SK-N-SH (cell line): ENCODE measurements around the gene PRSS1. TPM values are rescaled to one million over a fixed set of nuclear protein-coding genes. Genes with fewer than 3 reads are reported as not detected.

Experiments
- CTCF ChIA-PET: fragments of 300-600, 350-600 bp; formaldehyde crosslinking; extraction: SDS; loops from one replicate; lab custom pipeline; 2021; lab: Yijun Ruan, JAX
- POLR2A ChIA-PET: fragments of 350-600 bp; sonication (Branson Sonifier 250); formaldehyde crosslinking; extraction: SDS; loops from one replicate; lab custom pipeline; 2020; ENCODE audit warnings: antibody characterized with exemption, inconsistent platforms; lab: Yijun Ruan, JAX
- DNase-seq: peaks from one replicate; pipeline ENCODE4 v3.0.0; 2012
- H2AFZ ChIP-seq: fragments of 200-600 bp; sonication (generic); 2 replicates; pipeline ENCODE4 v1.8.1; 2016; ENCODE audit warnings: antibody characterized with exemption, mild to moderate bottlenecking, low read depth
- H3F3A ChIP-seq: fragments of 200-600 bp; sonication (generic); replicated peaks from 2 replicates; pipeline ENCODE3; 2016; ENCODE audit warnings: antibody characterized with exemption, mild to moderate bottlenecking; ENCODE audit not compliant: insufficient read depth
- H3K27ac ChIP-seq, 2 experiments: fragments of 200-500 bp in 1 of 2; fragments of 200-600 bp in 1 of 2; sonication (Bioruptor generic) in 1 of 2; sonication (generic), shearing (Covaris generic) in 1 of 2; 2 replicates each; pipeline versions ENCODE4 v1.5.1 to v1.6.1; 2014 to 2016; ENCODE audit warnings: low read depth in 2 of 2, inconsistent platforms in 1 of 2, low read length in 1 of 2, mild to moderate bottlenecking in 1 of 2, mixed read lengths in 1 of 2
- H3K27me3 ChIP-seq: fragments of 200-600 bp; sonication (generic), shearing (Covaris generic); 2 replicates; pipeline ENCODE4 v1.6.1; 2016; ENCODE audit warnings: mixed run types; ENCODE audit not compliant: insufficient read depth
- H3K36me3 ChIP-seq, 2 experiments: fragments of 200-500 bp in 1 of 2; fragments of 200-600 bp in 1 of 2; sonication (Bioruptor generic) in 1 of 2; sonication (generic) in 1 of 2; replicated peaks in 1 of 2; 2 replicates each; pipeline versions ENCODE3 to v1.5.1; 2014 to 2016; ENCODE audit warnings: low read length in 1 of 2, mild to moderate bottlenecking in 1 of 2; ENCODE audit not compliant: insufficient read depth in 2 of 2, control insufficient read depth in 1 of 2
- H3K4me1 ChIP-seq, 2 experiments: fragments of 200-500 bp in 1 of 2; fragments of 200-600 bp in 1 of 2; sonication (Bioruptor generic) in 1 of 2; sonication (generic), shearing (Covaris generic) in 1 of 2; 2 replicates each; pipeline versions ENCODE4 v1.5.1 to v1.6.1; 2014 to 2016; ENCODE audit warnings: low read depth in 1 of 2, low read length in 1 of 2, mixed run types in 1 of 2; ENCODE audit not compliant: insufficient read depth in 2 of 2, control insufficient read depth in 1 of 2
- H3K4me2 ChIP-seq: fragments of 200-600 bp; sonication (generic), shearing (Covaris generic); 2 replicates; pipeline ENCODE4 v1.6.1; 2017; ENCODE audit warnings: mixed run types
- H3K4me3 ChIP-seq, 2 experiments: fragments of 200-500 bp in 1 of 2; fragments of 200-600 bp in 1 of 2; sonication (Bioruptor generic) in 1 of 2; sonication (generic), shearing (Covaris generic) in 1 of 2; 2 replicates each; pipeline versions ENCODE4 v1.5.1 to v1.8.1; 2014 to 2016; ENCODE audit warnings: low read depth in 2 of 2, inconsistent platforms in 1 of 2, low read length in 1 of 2, mild to moderate bottlenecking in 1 of 2, mixed read lengths in 1 of 2, moderate library complexity in 1 of 2
- H3K79me2 ChIP-seq: fragments of 200-600 bp; sonication (generic); 2 replicates; pipeline ENCODE4 v1.8.1; 2017; ENCODE audit warnings: mild to moderate bottlenecking; ENCODE audit not compliant: insufficient read depth
- H3K9ac ChIP-seq: fragments of 200-600 bp; sonication (generic); 2 replicates; pipeline ENCODE4 v1.6.1; 2017; ENCODE audit warnings: mixed run types
- H3K9me2 ChIP-seq: fragments of 200-600 bp; sonication (generic); 2 replicates; pipeline ENCODE4 v1.6.1; 2017; ENCODE audit warnings: mixed run types
- H3K9me3 ChIP-seq: fragments of 200-600 bp; sonication (generic); 2 replicates; pipeline ENCODE4 v1.6.1; 2017; ENCODE audit warnings: mixed run types, mild to moderate bottlenecking, moderate library complexity
- H4K20me1 ChIP-seq: fragments of 200-600 bp; sonication (generic); 2 replicates; pipeline ENCODE4 v1.6.1; 2017; ENCODE audit warnings: mild to moderate bottlenecking, mixed run types; ENCODE audit not compliant: insufficient read depth
- CHD2 ChIP-seq: fragments of 150-350 bp; IDR thresholded peaks from 2 replicates; pipeline ENCODE4 v1.6.1; 2018; ENCODE audit warnings: low read length; ENCODE audit not compliant: partially characterized antibody
- EP300 ChIP-seq, 2 experiments: IDR thresholded peaks; 2 replicates each; pipeline versions ENCODE4 v1.4.0 to v1.6.1; 2012; ENCODE audit warnings: borderline replicate concordance in 1 of 2, low read depth in 1 of 2, low read length in 1 of 2
- FOSL2 ChIP-seq: IDR thresholded peaks from 2 replicates; pipeline ENCODE4 v1.4.0; 2012; ENCODE audit warnings: low read depth, mild to moderate bottlenecking, moderate library complexity, borderline replicate concordance
- FOXM1 ChIP-seq: IDR thresholded peaks from 2 replicates; pipeline ENCODE4 v1.4.0; 2012; ENCODE audit warnings: low read depth, mild to moderate bottlenecking
- GABPA ChIP-seq: IDR thresholded peaks from 2 replicates; pipeline ENCODE4 v1.4.0; 2012; ENCODE audit warnings: low read depth, mild to moderate bottlenecking
- GATA2 ChIP-seq: sonication (generic); formaldehyde crosslinking; IDR thresholded peaks from 2 replicates; pipeline ENCODE4 v1.5.0; 2020; ENCODE audit warnings: mild to moderate bottlenecking, missing genetic modification reagents
- JUND ChIP-seq: IDR thresholded peaks from 2 replicates; pipeline ENCODE4 v1.4.0; 2012
- MAX ChIP-seq: IDR thresholded peaks from 2 replicates; pipeline ENCODE4 v1.4.0; 2012; ENCODE audit warnings: low read depth
- NFIC ChIP-seq: IDR thresholded peaks from 2 replicates; pipeline ENCODE4 v1.4.0; 2012; ENCODE audit warnings: borderline replicate concordance
- NRF1 ChIP-seq: IDR thresholded peaks from 2 replicates; pipeline ENCODE4 v1.6.1; 2012; ENCODE audit warnings: low read depth, mild to moderate bottlenecking, low read length
- POLR2AphosphoS5 ChIP-seq: IDR thresholded peaks from 2 replicates; pipeline ENCODE4 v1.6.1; 2012; ENCODE audit warnings: low read depth, low read length
- RAD21 ChIP-seq: IDR thresholded peaks from 2 replicates; pipeline ENCODE4 v1.6.1; 2012; ENCODE audit warnings: mild to moderate bottlenecking, low read length
- REST ChIP-seq: IDR thresholded peaks from 2 replicates; pipeline ENCODE4 v1.6.1; 2012; ENCODE audit warnings: mild to moderate bottlenecking, low read depth, low read length, moderate library complexity
- RXRA ChIP-seq: IDR thresholded peaks from 2 replicates; pipeline ENCODE4 v1.4.0; 2012; ENCODE audit warnings: low read depth, mild to moderate bottlenecking, borderline replicate concordance
- SIN3A ChIP-seq: IDR thresholded peaks from 2 replicates; pipeline ENCODE4 v1.6.1; 2012; ENCODE audit warnings: low read depth, mild to moderate bottlenecking, low read length, moderate library complexity, borderline replicate concordance
- TAF1 ChIP-seq: IDR thresholded peaks from 2 replicates; pipeline ENCODE4 v1.6.1; 2012; ENCODE audit warnings: low read depth, mild to moderate bottlenecking, low read length, moderate library complexity, borderline replicate concordance
- USF1 ChIP-seq: IDR thresholded peaks from 2 replicates; pipeline ENCODE4 v1.4.0; 2012; ENCODE audit warnings: low read depth, borderline replicate concordance
- YY1 ChIP-seq: IDR thresholded peaks from 2 replicates; pipeline ENCODE4 v1.4.0; 2012; ENCODE audit warnings: low read depth, mild to moderate bottlenecking
- ZBTB33 ChIP-seq: IDR thresholded peaks from 2 replicates; pipeline ENCODE4 v1.4.0; 2012; ENCODE audit warnings: low read depth, borderline replicate concordance
- WGBS: methylation state at CpG from one replicate; pipeline ENCODE4 v1.1.6; 2017; ENCODE audit warnings: low lambda C conversion rate; 5-methylcytosine and 5-hydroxymethylcytosine counted together
- polyA plus RNA-seq, 3 experiments: library from polyadenylated mRNA; depleted of rRNA; stranded (reverse); fragments of >200 nt; gene quantifications; 2 replicates each; pipeline ENCODE4 v1.2.3, GENCODE V29; 2012

Gene PRSS1
- polyA plus RNA-seq, 1 of the 3 experiments (the other 2 are of a cell fraction) = not detected

GRCh38 chr7:142722248-142722794 lies 27.0 kb upstream of the PRSS1 start:
- Histone ChIP-seq H4K20me1 (no peaks in the 10 kb centered on the region; the same call in 1 of the 2 replicates), H3K79me2 (no peaks in the 10 kb centered on the region), H3K27me3 (no peaks in the 10 kb centered on the region; the same call in 1 of the 2 replicates), H3K27ac (no peak overlapping the region), H3F3A (no peaks in the 10 kb centered on the region), H2AFZ (no peak overlapping the region), H3K4me1 (peaks cover 0 to 5% of the 10 kb centered on the region in 2 experiments; a peak in 1 of 4 replicates), H3K36me3 (no peaks in the 10 kb centered on the region), H3K4me3 (no peak overlapping the region), H3K9ac (no peak overlapping the region), H3K9me3 (no peaks in the 10 kb centered on the region), H3K4me2 (no peak overlapping the region; the same call in 1 of the 2 replicates), H3K9me2 (no peaks in the 10 kb centered on the region)
- no peak for DNase-seq
- CTCF ChIA-PET = interaction anchor here (1.4 kb wide), 1 partner anchor 9 kb away, joined by 7 read pairs; no protein-coding TSS in a partner anchor
- TF ChIP-seq FOXM1 (no peak), SIN3A (no peak), CHD2 (no peak), YY1 (no peak), JUND (no peak), FOSL2 (no peak), RAD21 (no peak), REST (no peak), NRF1 (no peak), NFIC (no peak), EP300 (IDR thresholded peaks at IDR 0.05; ENCODE audit: borderline replicate concordance in 1 of 2, low read depth in 1 of 2, low read length in 1 of 2) (no peak), RXRA (no peak), ZBTB33 (no peak), POLR2AphosphoS5 (no peak), MAX (no peak), USF1 (no peak), GATA2 (CRISPR knock-in tag) (no peak), GABPA (no peak), TAF1 (no peak)
- POLR2A ChIA-PET = no interaction called here
- 47% methylated on average over 15 of the region's 15 CpGs for WGBS
